GM12873 (cell line): ENCODE results near the gene SOCS4.

Source experiments
- CTCF ChIP-seq: IDR thresholded peaks from 2 replicates; pipeline ENCODE4 v1.5.1; 2012; ENCODE audit warnings: low read depth, mild to moderate bottlenecking, moderate library complexity, low read length, control low read depth; ENCODE audit not compliant: insufficient read depth; ENCODE audit errors: missing control alignments

The SOCS4 gene

GRCh38 chr14:55026793-55027561 lies at the start of gene SOCS4, which contains the start of gene WDHD1:
SOCS4 (plus strand) TSS chr14:55027236; CDS start chr14:55043042, 15,806 bp downstream.
WDHD1 (minus strand) TSS chr14:55027099; CDS start chr14:55026787, 312 bp downstream.
- TF ChIP-seq CTCF, result peak; percentile 2

GRCh38 chr14:54979039-54979438 lies 48.0 kb upstream of the SOCS4 start:
- TF ChIP-seq CTCF, result no peak

- TF ChIP-seq CTCF, result peak; percentile 13
Observed at GRCh38 chr14:54981698-54982097, 45.3 kb upstream of the SOCS4 start.

GRCh38 chr14:54985156-54985555 lies 41.9 kb upstream of the SOCS4 start:
- no peak for TF ChIP-seq CTCF

GRCh38 chr14:55000381-55000780 lies 26.7 kb upstream of the SOCS4 start:
- TF ChIP-seq CTCF, result no peak

- no peak for TF ChIP-seq CTCF
Observed at GRCh38 chr14:55005071-55005470, 22.0 kb upstream of the SOCS4 start.

- TF ChIP-seq CTCF, result no peak
Observed at GRCh38 chr14:55015006-55015405, 12.0 kb upstream of the SOCS4 start.
